ELR (cell line): Measurements from ENCODE around the gene ATP6V1B1.

ENCODE experiments used
- DNase-seq: peaks from one replicate; pipeline ENCODE4 v3.0.0-alpha.2; 2015; ENCODE audit warnings: low read depth

Gene ATP6V1B1

DNA sequence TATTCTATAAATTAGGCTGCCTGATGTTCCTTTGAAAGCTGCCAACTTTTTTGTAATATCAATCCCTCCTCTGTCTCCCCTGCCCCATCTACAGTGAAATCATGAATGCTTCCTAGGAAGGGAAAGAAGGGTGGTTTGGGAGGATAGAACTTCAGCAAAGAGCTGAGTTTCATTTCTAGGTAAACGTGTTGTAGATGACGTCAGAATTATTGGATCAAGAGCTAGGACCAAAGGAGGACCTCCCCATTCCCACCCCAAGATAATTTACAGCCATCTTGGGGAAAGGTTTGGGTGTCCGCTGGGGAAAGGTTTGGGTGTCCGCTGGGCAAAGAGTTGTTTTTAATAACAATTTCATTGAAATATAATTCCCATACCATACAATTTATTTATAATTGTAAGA is 31.5 kb downstream of the ATP6V1B1 start:
- no peak for DNase-seq

DNA sequence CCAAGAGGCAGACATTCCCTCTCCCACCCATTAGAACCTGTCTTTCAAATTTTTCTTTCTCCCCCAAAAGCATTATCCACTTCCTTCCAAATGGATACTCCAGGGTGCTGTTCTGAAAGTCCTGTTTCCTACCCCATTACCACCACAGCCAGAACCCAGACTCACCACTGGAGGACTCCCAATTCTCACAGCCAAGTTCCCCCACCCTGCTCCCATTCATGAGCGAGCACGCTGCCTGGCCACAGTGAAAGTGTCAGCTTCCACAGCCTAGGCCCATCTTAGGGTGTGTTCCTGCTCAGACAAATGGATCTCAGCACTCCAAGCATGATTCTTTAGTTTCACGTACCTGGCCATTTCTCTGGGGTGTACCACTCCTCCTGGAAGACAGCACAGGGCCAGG is 38.9 kb downstream of the ATP6V1B1 start:
- DNase-seq, result no peak

DNA sequence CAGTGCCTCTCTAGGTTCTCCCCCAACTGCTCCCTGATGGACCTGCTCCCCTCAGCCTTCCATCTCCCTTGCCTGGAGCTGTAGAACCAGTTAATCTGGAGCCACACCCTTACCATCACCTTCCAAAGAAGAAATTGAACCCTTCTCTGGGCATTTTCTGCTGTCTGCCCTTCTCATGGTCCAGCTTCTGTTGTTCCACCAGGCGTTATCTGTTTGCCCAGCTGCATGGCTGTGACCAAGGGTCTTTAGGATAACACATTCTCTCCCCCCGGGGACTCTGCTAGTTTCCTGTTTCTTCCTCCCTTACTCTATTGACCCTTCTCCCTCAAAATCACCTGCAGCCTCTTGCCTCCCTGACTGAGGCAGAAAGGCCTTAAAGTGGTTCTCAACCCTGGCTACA is 39.5 kb downstream of the ATP6V1B1 start:
- DNase-seq, result no peak

DNA sequence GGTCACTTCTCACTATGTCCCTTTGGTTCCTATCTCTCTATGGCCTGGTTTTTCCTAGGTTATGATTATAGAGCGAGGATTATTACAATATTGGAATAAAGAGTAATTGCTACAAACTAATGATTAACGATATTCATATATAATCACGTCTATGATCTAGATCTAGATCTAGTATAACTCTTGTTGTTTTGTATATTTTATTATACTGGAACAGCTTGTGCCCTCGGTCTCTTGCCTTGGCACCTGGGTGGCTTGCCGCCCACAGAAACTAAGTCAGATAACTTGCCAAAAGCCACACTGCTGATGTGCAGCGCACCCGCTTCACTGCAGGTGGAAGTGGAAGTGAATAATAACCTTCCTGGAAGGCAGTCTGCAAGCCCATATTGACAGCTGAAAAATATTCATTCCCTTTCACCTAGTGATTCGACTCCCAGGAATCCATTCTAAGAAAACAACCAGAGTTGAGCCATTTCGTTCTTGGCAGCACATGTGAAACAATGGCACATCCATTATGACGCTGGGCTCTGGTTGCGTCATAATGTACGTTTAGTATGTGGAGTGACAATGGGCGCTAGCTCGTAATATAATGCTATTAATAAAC is 42.0 kb downstream of the ATP6V1B1 start:
- peak; percentile 88 for DNase-seq

DNA sequence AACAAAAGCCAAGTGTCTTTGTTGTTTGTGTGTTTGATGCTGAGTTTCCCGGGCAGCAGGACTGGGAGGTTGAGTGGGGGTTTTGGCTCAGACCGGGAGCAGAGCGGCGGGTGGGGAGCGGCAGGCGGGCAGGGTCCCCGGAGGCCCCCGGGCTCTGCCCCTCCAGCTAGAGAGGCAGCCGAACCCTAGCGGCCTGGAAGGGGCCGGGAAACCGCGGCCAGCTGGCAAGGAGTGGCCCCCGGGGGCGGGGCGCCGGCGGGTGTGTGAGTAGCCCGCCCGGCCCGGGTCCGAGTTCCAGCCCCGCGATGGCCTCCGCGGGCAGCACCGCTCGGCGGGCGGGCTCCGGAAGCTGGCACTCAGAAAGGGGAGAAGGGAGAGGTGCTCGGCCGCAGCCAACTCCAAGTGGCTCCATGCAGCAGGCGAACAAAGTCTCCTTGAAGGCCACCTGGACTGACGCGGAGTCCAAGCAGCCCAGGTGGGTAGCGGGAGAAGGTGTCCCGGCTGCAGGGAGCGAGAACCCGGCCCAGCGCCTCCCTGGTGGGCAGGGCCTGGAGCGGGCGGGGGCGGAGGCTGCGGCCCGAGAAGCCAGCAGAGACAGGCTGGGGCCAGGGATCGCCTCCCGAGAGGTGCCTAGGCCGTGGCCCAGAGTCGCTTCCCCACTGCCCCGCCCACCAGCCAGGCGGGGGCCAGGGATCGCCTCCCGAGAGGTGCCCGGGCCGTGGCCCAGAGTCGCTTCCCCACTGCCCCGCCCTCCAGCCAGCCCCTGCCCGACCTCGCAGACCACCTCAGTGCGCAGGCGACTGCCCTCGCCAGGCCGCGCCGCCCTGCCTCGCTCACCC is 42.9 kb downstream of the ATP6V1B1 start, which contains the start of gene ANKRD53:
Gene ANKRD53, plus strand, starts transcription at position 290 of the 839 bp plus-strand sequence. Its CDS starts 16 bp downstream, at position 306.
- peak; percentile 43 for DNase-seq

DNA sequence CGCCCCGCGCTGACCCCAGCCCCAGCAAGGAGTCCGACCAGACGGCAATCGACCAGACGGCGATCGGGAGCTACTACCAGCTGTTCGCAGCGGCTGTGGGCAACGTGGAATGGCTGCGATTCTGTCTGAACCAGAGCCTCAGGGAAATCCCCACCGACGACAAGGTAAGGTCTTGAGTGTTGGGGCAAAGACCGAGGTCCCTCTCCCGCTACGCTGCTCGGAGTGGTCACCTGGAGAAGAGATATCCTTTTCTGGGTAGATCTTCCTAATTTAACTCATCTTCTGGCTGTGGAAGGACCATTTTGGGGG is 43.4 kb downstream of the ATP6V1B1 start:
- DNase-seq, result no peak

DNA sequence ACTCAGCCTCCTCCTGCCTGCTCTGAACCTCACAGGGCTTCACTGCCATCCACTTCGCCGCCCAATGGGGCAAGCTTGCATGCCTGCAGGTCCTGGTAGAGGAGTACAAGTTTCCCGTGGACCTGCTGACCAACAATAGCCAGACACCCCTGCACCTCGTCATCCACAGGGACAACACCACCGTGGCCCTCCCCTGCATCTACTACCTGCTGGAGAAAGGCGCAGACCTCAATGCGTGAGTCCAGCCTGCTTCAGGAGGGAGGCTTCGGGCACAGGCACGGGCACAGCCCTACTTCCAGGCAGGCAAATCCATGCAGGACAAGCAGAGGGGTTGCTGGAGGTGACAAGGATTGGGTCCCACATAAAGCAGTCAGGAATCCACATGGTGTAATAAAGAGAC is 43.9 kb downstream of the ATP6V1B1 start:
- no peak for DNase-seq

DNA sequence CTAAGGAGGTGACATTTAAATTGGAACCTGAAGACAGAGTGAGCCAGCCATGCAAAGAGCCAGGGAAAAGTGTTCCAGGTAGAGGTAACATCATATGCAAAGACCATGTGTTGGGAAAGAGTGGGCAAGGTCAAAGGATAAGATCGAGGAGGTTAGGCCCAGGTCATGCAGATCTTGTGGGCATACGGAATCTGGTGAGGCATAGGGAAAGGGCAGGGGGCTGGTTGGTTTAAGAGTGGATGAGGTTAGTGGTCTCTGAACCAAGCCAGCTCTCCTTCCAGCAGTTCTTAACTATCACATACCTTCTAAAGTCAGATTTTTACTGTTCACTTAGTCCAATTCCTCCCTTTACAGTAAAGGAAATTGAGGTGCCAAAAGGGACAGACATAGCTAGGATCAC is 45.7 kb downstream of the ATP6V1B1 start:
- DNase-seq, result no peak

DNA sequence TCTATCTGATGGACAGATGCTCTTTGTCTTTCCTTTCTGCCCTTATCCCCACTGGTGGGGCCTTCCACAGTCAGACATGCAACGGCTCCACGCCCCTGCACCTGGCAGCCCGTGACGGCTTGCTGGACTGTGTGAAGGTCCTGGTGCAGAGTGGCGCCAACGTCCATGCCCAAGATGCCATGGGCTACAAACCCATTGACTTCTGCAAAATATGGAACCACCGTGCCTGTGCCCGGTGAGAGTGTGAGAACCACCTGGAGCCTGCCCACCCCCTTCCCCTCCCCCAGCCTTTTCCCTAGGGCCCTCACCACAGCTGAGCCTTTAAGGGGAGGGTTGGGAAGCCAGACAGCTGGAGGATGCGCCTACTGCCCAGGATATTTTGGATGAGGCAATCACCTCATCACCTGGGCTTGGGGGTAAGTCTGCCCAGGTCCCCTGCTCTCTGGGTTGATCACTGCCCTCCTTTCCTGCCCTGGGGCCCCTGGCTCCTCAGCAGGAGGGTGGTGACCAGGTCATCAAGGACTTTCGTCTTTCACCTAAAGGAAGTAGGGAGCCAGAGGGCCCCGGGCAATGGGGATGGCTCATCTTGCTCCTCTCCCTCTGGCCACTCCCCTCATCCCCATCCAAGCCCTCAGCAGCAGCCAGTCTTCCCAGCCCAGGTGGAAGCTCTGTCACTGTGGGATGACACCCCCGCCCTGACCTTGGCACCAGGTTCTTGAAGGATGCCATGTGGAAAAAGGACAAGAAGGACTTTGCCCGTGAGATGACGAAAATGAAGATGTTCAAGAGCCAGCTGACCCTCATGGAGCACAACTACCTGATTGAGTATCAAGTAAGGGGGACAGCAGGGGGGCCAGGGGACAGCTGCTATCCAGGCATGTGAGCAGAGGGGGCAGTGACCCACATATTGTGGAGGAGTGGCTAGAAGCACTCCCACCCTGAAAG is 46.4 kb downstream of the ATP6V1B1 start:
- DNase-seq, result no peak

DNA sequence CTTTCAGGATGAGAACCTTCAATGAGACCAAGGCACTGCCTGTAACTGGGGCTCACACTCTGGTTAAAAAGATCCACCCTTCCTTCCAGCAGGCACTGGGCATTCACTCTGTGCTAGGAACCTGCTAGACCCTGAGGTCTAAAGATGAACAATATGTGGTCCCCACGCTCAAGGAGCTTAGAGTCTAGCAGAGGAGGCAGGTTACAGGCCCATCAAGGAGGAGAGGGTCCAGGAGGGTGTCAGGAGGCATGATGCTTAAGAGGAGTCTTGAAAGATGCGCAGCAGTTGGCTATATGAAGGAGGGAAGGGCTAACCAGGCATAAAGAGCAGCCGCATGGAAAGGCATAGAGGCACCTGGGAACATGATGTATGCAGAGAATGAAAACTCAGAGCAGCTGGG is 47.3 kb downstream of the ATP6V1B1 start:
- no peak for DNase-seq

DNA sequence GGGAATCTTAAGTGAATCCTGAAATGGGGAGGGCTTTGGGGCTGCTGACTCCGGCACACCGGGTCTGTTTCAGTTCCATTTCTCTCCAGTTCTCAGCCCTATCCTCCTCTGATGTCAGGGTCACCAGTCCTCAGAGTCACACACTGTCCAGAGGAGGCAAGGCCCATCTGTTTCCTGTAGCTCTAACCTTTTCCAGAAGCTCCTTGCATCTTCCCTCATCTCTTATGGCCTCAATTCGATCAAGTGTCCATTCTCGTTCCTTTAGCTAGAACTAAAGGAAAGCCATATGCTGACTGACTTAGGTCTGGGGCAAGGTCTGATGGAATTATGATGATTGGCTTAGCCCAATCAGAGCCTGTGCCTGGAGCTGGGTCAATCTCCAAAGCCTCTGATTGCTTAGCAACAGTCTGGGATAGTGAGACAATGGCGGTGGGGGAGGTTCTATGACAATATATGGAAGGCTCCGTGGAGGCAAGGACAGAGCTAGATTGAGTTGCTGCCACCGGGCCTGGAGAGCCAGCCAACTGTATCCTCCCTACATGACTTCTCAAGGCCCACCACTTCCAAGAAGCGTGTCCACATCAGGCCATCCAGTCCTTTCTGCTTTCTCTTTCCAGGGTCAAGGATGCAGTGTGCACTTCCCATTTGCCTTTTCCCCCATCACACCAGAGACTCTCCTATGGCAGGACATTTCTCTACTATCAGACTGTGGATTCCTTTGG is 48.0 kb downstream of the ATP6V1B1 start:
- no peak for DNase-seq

DNA sequence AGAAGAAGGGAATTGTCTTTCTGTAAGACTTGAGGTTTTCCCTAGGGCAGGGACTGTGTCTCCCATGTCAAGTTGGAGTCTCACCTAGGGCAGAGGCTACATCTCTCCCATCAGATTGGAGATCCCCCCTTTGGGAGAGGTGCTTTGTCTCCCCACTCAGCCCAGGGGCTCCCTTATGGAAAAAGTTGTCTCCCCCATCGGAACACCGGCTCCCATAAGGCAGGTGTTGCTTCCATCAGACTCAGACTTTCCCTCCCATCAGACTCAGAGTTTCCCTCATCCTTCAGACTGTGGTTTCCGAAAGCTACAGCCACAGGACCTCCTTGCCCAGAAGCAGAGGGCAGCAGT is 48.5 kb downstream of the ATP6V1B1 start:
- no peak for DNase-seq

DNA sequence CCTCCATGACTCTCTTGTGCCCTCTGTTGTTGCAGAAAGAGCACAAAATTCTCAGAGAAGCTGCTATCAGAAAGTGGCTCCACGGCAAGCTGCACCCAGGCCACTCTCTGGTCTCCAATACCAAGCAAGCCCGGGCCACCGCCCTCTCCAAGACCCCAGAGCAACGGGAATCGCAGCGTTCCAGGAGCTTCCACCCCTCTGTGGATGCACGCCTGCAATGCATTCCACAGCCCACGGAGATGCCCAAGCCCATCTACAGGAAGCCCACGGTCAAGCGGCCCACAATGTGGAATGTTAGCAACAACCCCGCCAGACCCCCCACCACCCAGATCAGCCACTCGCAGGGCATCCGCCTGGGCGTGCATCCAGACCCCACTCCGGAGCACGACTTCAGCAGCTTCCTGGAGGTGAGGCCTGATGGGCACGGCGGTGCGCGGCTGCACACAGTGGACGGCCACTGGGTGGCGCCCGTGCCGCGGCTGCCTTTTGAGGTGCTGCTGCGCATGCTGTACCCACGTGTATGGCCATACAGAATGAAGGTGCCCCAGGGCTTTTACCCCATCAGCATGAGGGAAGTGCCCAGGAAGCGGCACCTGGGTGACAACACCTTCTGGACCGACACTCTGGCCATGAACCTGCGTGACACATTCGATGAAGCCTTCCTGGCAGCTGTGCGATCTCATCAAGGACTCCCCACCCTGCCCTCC is 49.0 kb downstream of the ATP6V1B1 start:
- peak; percentile 50 for DNase-seq

DNA sequence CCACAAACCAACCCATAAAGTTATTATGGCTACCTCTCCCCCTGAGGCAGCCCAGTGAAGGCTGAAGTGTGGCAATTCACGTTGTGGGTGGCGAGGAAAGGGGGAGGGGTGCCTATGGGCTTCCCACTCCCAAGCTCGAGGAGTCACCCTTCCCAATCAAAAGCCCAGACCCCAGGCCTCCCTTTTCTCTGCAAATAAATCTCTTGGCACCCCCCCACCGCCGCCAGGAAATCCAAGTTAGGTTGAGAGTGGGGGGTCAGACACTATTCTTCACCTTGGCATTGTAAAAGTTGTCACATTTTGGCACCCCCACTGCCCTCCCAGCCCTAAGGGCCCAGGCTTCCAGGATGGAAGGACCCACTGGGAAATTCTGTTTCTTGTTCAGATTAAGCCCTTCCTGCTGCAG is 49.6 kb downstream of the ATP6V1B1 start:
- DNase-seq, result no peak

DNA sequence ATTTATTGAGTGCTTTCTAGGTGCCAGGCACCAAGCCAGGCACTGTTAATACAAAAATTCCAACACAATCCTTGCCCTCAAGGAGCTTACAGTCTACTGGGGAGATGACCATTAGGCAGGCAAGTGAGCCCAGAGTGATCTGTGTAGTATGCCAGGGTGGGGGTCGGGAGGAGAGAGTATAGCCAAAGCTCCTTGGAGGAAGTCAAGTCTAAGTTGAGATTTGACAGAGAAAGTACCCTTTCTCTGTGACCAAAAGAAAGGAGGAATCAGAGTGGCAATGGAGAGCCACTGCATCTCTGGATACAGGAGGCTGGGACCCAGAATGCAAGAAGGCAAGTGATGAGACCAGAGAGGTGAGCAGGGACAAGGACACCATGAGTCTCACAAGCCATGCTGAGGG is 50.3 kb downstream of the ATP6V1B1 start:
- DNase-seq, result no peak

DNA sequence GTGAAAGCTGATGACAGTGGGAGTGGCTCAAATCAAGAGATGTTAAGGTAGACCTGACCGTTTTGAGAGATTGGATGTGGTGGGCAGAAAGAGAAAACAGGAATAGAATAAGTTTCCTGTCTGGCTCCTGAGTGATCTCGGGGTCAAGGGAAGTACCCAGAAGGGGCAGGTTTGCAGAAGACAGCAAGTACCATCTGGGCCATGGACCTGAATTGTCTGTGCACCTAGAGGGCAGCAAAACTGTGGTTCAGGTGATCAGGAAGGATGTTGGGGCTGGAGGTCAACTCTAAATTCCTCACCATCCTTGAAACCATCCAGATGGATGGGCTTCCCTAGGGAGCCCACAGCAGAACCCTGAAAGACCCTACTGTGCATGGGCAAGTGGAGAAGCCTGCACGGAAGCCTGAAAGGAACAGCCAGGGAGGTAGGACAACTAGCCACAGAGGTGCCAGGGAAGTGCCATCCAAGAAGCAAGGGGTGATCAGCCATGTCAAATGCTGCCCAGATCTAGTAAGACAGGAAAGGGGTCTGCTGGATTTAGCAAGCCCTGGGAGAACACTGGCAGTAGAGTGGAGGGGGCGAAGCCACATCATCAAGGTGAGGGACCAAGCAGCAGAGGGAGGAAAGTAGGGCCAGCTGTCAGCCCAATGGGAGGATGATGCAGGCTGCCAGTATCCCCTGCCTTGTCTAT is 50.9 kb downstream of the ATP6V1B1 start:
- DNase-seq, result no peak

DNA sequence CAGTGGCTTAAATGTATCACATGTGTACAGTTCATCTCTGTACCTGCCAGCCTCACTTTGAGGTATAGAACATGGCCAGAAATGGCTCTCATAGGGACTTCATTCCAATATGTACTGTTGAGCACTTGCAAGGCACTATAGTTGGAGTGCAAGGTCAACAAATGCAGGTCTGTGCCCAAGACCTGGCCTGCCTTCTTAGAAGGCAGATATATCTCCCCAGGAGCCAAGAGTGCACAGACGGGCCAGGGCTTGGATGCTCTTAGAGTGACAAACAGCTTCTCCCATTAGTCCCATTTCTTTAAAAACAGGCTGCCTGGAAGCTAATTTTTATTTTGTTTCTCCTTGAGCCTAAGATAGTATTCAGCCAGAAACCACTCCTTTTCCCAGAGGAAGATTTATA is 51.7 kb downstream of the ATP6V1B1 start:
- no peak for DNase-seq

DNA sequence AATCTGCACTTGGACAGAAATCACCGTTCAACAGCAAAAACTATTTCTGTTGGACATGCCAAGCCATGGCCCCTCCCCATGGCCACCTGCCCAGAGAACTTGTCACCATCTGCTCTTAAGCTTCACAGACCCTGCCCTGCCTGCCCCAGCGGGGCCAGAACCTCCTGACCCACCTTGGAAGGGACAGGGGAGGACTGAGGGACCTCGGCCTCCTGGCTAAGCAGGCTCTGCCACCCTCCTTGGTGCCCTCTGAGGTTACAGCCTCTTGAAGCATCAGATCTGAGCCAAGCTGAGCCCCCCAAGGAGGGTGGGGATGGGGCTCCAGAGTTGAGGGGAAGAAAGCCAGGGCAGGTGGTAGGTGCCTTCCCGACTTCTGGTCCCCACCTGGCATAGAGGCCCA is 52.5 kb downstream of the ATP6V1B1 start:
- no peak for DNase-seq

DNA sequence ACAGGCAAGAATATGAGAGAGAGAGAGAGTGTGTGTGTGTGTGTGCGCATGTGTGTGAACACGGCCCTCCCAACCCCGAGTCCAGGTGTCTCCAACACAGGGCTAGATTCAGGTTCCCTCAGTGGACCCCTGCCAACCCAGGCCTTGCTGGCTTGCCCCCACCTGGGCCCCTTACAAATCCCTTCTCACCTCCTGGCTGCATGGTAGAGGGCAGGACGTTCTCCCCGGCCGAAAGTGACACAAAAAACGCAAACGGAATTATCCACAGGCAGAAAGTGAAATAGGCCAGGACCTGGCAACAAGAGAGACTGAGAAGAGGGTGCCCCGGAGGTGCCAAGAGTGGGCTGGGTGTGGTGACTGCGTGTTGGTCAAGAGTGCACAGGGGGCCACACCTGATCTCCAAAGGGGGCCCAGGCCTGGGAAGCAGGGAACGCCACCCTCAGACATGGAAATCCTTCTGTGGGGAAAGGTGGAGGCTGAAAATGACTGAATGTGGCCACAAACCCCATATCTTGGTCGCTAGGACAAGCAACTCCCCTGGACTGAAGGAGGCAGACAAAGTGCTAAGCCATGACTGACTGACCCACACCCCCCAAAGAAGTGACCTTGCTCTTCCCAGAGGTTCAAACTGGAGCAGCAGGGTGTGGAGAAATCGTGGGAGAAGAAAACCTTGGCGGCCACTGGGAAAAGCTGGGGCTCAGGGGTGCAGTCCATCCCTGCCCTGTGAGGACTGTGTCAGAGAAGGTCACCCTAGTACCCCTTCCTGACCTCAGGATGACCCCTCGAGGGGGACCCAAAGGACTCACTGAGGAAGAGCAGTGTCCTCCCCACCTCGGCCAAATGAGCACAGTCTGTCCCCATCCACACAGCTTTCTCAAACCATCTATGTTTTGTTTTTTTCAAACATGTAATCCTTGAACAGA is 53.3 kb downstream of the ATP6V1B1 start:
- no peak for DNase-seq

DNA sequence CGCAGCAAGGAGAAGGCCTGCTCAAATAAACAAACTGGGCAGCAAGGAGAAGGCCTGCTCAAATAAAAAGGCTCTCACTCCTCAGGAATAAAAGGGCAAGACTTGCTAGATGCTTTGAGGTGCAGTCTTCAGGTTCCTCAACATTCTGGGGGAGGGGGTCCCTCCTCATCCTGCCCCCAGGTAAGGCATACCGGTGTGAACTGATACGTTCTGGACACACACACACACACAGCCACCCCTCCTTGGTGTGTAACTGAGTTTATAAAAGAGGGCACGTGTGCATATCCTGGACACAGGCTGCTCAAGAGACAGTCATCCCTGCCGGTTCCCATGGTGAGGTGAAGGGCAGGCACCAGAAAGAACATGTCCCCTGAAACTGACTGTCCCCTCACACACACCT is 54.5 kb downstream of the ATP6V1B1 start:
- no peak for DNase-seq
